Nephron progenitor cell (in vitro differentiated cells): ENCODE data around the gene KRT5.
A peak's percentile ranks its signal among the peaks of the same experiment; 100 is the strongest.

ENCODE experiments used
- DNase-seq: peaks from one replicate; pipeline ENCODE4 v3.0.0; 2021
- H3K27ac Mint-ChIP-seq: 2 replicates; pipeline ENCODE4 v1.8.0; 2021; ENCODE audit warnings: mild to moderate bottlenecking, moderate library complexity, mixed read lengths
- H3K27me3 Mint-ChIP-seq: 2 replicates; pipeline ENCODE4 v1.8.0; 2021; ENCODE audit warnings: mild to moderate bottlenecking, low read depth, mixed read lengths; ENCODE audit not compliant: poor library complexity
- H3K36me3 Mint-ChIP-seq: 2 replicates; pipeline ENCODE4 v1.8.0; 2021; ENCODE audit warnings: low read depth, mixed read lengths
- H3K4me1 Mint-ChIP-seq: 2 replicates; pipeline ENCODE4 v1.8.0; 2021; ENCODE audit warnings: mixed read lengths
- H3K4me3 Mint-ChIP-seq: 2 replicates; pipeline ENCODE4 v1.8.0; 2021; ENCODE audit warnings: mild to moderate bottlenecking, moderate library complexity, mixed read lengths
- H3K9me3 Mint-ChIP-seq: 2 replicates; pipeline ENCODE4 v1.8.0; 2021; ENCODE audit warnings: mild to moderate bottlenecking, moderate library complexity, mixed read lengths
- TF ChIP-seq, protein P1 (sequence below): fragments of 200-600 bp; sonication (generic); IDR thresholded peaks from 2 replicates; pipeline ENCODE4 v1.5.0; 2021; ENCODE audit warnings: antibody characterized with exemption

The KRT5 gene

DNA sequence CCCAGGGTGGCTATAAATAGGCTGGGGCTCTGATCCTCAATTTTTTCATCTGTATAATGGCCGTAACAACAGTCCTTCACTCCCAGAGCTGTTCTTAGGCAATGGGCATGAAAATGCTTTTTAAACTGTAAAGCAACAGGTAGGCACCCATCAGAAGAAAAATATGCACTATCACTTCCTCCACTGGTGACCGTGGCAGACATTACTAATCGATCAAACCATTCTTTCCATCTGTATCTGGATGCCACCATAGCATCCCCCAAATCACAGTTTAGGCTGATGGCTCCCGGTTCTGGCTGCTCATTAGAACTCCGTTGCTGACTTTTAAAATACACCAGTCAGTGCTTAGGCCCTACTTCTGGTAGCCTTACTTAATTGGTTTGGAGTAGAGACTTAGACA lies 21.5 kb upstream of the KRT5 start:
- no peaks in the 10 kb centered on the region for H3K36me3 Mint-ChIP-seq
- no peak overlapping the region for H3K4me3 Mint-ChIP-seq
- H3K27ac Mint-ChIP-seq = no peak overlapping the region
- H3K4me1 Mint-ChIP-seq = peaks cover 39% of the 10 kb centered on the region
- H3K27me3 Mint-ChIP-seq = no peaks in the 10 kb centered on the region
- DNase-seq = no peak
- no peaks in the 10 kb centered on the region for H3K9me3 Mint-ChIP-seq
- TF ChIP-seq, protein P1, sequence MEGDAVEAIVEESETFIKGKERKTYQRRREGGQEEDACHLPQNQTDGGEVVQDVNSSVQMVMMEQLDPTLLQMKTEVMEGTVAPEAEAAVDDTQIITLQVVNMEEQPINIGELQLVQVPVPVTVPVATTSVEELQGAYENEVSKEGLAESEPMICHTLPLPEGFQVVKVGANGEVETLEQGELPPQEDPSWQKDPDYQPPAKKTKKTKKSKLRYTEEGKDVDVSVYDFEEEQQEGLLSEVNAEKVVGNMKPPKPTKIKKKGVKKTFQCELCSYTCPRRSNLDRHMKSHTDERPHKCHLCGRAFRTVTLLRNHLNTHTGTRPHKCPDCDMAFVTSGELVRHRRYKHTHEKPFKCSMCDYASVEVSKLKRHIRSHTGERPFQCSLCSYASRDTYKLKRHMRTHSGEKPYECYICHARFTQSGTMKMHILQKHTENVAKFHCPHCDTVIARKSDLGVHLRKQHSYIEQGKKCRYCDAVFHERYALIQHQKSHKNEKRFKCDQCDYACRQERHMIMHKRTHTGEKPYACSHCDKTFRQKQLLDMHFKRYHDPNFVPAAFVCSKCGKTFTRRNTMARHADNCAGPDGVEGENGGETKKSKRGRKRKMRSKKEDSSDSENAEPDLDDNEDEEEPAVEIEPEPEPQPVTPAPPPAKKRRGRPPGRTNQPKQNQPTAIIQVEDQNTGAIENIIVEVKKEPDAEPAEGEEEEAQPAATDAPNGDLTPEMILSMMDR = no peak

DNA sequence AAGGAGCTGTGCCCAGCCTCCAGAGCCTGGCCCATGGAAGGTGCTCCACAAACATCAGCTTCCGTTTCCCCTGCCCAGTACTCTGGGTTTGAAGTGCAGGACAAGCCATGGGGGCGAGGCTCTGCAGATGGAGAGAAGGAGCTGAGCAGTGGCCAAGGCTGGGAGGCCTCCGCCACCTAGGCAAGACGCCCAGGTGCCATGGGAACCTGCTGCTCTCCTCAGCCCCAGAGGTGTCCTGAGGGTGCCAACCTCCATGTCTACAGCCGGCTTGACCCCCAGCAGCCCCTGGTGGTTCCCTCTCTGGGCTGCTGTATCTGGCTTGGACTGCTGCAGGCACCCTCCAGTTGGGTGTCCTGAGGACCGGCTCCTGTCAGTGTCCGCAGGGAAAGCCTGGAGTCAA lies 20.3 kb upstream of the KRT5 start:
- TF ChIP-seq, protein P1 = no peak
- DNase-seq = no peak
- no peaks in the 10 kb centered on the region for H3K9me3 Mint-ChIP-seq
- H3K36me3 Mint-ChIP-seq = no peaks in the 10 kb centered on the region
- peaks cover 39% of the 10 kb centered on the region for H3K4me1 Mint-ChIP-seq
- no peak overlapping the region for H3K27ac Mint-ChIP-seq
- H3K27me3 Mint-ChIP-seq = no peaks in the 10 kb centered on the region
- H3K4me3 Mint-ChIP-seq = no peak overlapping the region

DNA sequence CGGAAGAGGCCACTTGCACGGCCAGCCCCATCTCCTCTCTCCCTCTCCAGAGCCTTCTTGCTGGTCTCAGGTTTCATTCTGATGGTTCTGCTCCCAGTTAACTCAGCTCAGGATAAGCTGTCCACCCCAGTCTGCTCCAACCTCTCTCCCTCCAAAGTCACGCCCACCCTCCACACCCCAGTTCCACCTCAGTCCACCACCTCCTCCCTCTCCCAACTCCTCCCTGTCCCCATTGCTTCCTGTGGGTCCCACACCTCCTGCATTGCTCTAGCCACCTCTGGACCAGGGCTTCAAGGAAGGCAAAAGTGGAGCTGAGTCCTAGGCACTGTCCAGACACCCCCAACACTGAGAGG lies 19.6 kb upstream of the KRT5 start:
- TF ChIP-seq, protein P1 = no peak
- Mint-ChIP-seq H3K27me3 (no peaks in the 10 kb centered on the region), H3K27ac (no peak overlapping the region), H3K36me3 (no peaks in the 10 kb centered on the region), H3K4me1 (peaks cover 35% of the 10 kb centered on the region), H3K9me3 (no peaks in the 10 kb centered on the region), H3K4me3 (no peak overlapping the region)
- no peak for DNase-seq

DNA sequence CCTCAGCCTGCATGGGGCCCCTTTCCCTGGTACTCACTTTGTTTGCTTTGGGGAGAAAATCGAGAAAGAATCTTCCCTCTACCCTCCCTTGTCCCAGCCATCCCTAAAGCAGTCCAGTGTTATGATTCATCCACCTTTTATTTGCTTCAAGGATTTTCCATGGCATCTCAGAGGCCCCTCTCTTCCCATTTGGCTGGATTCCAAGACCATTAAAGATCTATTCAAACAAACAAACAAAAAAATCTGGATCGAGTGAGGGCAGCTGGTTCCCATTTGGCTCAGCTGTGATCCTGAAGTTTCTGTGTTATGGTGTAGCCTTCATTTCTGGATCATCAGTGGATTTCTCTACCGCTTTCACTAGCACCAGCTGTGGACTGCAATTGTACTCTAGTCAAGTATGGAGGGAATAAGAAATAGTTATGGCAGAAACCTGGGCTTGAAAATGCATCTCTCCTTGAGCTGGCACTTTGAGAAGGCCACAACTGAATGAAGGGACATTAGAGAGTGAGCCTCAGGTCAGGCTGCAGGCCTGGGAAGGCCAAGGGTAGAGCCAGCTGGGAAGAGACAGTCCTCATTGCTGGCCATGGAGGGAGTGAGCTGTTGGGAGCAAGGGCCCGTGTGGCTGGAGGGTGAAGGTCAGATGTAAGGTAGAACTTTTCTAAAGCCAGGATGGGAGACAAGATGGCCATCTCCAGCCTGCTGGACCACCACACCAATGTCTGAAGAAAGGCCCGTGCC lies 19.1 kb upstream of the KRT5 start:
- TF ChIP-seq, protein P1 = no peak
- H3K27me3 Mint-ChIP-seq = no peaks in the 10 kb centered on the region
- peaks cover 34% of the 10 kb centered on the region for H3K4me1 Mint-ChIP-seq
- H3K27ac Mint-ChIP-seq = no peak overlapping the region
- no peaks in the 10 kb centered on the region for H3K36me3 Mint-ChIP-seq
- DNase-seq = no peak
- H3K9me3 Mint-ChIP-seq = no peaks in the 10 kb centered on the region
- H3K4me3 Mint-ChIP-seq = no peak overlapping the region

DNA sequence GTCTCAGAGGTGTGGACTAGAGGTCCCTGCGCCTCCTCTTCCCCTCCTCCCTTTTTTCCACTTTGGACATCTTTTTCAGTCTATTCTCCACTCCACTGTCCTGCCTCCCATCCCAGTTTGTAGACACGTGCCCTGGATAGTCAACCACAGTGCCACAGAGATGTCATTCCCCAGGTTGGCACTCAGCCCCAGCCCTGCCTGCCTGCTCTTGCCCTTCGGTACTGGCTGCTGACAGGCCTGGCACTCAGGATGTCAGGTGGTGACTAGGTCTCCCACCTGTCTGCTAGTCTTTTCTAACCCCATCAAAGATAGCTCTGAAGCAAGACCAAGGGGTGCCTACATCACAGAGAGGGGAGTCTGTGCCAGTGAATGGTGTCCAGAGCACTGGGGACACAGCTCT lies 16.9 kb upstream of the KRT5 start:
- no peaks in the 10 kb centered on the region for H3K27me3 Mint-ChIP-seq
- H3K27ac Mint-ChIP-seq = peak overlapping the region; percentile 18
- no peaks in the 10 kb centered on the region for H3K36me3 Mint-ChIP-seq
- H3K4me3 Mint-ChIP-seq = no peak overlapping the region
- H3K4me1 Mint-ChIP-seq = peaks cover 27% of the 10 kb centered on the region
- H3K9me3 Mint-ChIP-seq = no peaks in the 10 kb centered on the region
- TF ChIP-seq, protein P1 = no peak
- DNase-seq = no peak

DNA sequence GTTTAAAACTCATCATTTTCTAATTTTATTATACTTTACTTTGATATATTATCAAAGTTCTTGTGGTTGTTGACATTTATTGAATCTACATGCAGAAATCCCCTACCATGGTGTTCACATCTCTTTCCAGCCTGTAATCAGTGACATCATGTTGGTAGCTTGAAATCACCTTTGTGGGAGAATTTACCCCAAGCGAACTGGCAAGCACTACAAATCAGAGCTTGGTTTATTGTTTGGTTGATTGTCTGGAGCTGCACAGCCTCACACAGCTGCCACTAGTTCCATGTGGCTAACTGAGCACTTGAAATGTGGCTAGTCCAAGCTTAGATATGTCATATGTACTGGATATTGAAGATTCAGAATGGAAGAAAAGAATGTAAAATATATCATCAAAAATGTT lies 15.4 kb upstream of the KRT5 start:
- peaks cover 27% of the 10 kb centered on the region for H3K4me1 Mint-ChIP-seq
- no peaks in the 10 kb centered on the region for H3K27me3 Mint-ChIP-seq
- H3K4me3 Mint-ChIP-seq = no peak overlapping the region
- no peak overlapping the region for H3K27ac Mint-ChIP-seq
- TF ChIP-seq, protein P1 = no peak
- no peaks in the 10 kb centered on the region for H3K9me3 Mint-ChIP-seq
- no peak for DNase-seq
- H3K36me3 Mint-ChIP-seq = no peaks in the 10 kb centered on the region
